ENCODE results near the gene PCDH15. TPM values are rescaled to one million over a fixed set of nuclear protein-coding genes. Genes with fewer than 3 reads are reported as not detected.

Gene PCDH15
- total and polyA plus RNA-seq, 2 of the 13 experiments (the other 11 are each of a cell fraction or from before 2014, with no cell fraction given) = not detected

DNA sequence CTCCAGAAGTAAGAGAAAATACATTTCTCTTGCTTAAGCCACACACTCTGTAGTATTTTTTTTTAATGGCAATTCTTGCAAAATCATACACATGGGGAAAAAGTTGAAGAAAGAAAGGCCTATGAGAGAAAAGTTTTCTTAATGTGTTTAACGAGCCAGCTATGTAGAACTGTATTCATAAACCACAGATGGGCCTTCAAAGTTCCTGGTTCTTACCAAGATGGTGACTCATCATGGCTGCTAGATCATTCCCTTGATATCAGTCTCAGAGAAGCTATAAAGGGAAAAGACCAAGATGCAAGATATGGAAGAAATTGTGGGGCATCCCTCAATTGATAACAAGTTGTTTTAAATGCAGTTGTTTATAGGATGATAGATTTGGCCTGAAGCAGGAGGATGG, 1035.7 kb downstream of the PCDH15 start (continued):
- TF ChIP-seq, protein P1, sequence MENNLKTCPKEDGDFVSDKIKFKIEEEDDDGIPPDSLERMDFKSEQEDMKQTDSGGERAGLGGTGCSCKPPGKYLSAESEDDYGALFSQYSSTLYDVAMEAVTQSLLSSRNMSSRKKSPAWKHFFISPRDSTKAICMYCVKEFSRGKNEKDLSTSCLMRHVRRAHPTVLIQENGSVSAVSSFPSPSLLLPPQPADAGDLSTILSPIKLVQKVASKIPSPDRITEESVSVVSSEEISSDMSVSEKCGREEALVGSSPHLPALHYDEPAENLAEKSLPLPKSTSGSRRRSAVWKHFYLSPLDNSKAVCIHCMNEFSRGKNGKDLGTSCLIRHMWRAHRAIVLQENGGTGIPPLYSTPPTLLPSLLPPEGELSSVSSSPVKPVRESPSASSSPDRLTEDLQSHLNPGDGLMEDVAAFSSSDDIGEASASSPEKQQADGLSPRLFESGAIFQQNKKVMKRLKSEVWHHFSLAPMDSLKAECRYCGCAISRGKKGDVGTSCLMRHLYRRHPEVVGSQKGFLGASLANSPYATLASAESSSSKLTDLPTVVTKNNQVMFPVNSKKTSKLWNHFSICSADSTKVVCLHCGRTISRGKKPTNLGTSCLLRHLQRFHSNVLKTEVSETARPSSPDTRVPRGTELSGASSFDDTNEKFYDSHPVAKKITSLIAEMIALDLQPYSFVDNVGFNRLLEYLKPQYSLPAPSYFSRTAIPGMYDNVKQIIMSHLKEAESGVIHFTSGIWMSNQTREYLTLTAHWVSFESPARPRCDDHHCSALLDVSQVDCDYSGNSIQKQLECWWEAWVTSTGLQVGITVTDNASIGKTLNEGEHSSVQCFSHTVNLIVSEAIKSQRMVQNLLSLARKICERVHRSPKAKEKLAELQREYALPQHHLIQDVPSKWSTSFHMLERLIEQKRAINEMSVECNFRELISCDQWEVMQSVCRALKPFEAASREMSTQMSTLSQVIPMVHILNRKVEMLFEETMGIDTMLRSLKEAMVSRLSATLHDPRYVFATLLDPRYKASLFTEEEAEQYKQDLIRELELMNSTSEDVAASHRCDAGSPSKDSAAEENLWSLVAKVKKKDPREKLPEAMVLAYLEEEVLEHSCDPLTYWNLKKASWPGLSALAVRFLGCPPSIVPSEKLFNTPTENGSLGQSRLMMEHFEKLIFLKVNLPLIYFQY (CRISPR knock-in tag; IDR thresholded peaks at IDR 0.05; ENCODE audit: borderline replicate concordance) = no peak
- TF ChIP-seq RARA (CRISPR knock-in tag; IDR thresholded peaks at IDR 0.05) = no peak
- no peak for TF ChIP-seq TAF1 (CRISPR knock-in tag; IDR thresholded peaks at IDR 0.05)
- no peak for TF ChIP-seq FOXA1 (IDR thresholded peaks at IDR 0.05)
- TF ChIP-seq FOXA1 (CRISPR knock-in tag; IDR thresholded peaks at IDR 0.05) = no peak
- no peak for TF ChIP-seq BRD4 (CRISPR knock-in tag; IDR thresholded peaks at IDR 0.05)
- TF ChIP-seq ZNF430 (CRISPR knock-in tag; IDR thresholded peaks at IDR 0.05) = no peak
- TF ChIP-seq, protein P2, sequence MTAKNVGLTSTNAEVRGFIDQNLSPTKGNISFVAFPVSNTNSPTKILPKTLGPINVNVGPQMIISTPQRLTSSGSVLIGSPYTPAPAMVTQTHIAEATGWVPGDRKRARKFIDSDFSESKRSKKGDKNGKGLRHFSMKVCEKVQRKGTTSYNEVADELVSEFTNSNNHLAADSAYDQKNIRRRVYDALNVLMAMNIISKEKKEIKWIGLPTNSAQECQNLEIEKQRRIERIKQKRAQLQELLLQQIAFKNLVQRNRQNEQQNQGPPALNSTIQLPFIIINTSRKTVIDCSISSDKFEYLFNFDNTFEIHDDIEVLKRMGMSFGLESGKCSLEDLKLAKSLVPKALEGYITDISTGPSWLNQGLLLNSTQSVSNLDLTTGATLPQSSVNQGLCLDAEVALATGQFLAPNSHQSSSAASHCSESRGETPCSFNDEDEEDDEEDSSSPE (CRISPR knock-in tag; IDR thresholded peaks at IDR 0.05) = no peak
- no peak for TF ChIP-seq FOSL1 (CRISPR knock-in tag; IDR thresholded peaks at IDR 0.05; ENCODE audit: borderline replicate concordance)
- TF ChIP-seq, protein P3, sequence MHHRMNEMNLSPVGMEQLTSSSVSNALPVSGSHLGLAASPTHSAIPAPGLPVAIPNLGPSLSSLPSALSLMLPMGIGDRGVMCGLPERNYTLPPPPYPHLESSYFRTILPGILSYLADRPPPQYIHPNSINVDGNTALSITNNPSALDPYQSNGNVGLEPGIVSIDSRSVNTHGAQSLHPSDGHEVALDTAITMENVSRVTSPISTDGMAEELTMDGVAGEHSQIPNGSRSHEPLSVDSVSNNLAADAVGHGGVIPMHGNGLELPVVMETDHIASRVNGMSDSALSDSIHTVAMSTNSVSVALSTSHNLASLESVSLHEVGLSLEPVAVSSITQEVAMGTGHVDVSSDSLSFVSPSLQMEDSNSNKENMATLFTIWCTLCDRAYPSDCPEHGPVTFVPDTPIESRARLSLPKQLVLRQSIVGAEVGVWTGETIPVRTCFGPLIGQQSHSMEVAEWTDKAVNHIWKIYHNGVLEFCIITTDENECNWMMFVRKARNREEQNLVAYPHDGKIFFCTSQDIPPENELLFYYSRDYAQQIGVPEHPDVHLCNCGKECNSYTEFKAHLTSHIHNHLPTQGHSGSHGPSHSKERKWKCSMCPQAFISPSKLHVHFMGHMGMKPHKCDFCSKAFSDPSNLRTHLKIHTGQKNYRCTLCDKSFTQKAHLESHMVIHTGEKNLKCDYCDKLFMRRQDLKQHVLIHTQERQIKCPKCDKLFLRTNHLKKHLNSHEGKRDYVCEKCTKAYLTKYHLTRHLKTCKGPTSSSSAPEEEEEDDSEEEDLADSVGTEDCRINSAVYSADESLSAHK (CRISPR knock-in tag; IDR thresholded peaks at IDR 0.05; ENCODE audit: borderline replicate concordance) = no peak
- no peak for TF ChIP-seq ZBTB21 (CRISPR knock-in tag; IDR thresholded peaks at IDR 0.05)
- TF ChIP-seq ZFYVE20 (CRISPR knock-in tag; IDR thresholded peaks at IDR 0.05; ENCODE audit: borderline replicate concordance, low read depth) = no peak
- TF ChIP-seq FOXK2 (IDR thresholded peaks at IDR 0.05) = no peak
- TF ChIP-seq, protein P4, sequence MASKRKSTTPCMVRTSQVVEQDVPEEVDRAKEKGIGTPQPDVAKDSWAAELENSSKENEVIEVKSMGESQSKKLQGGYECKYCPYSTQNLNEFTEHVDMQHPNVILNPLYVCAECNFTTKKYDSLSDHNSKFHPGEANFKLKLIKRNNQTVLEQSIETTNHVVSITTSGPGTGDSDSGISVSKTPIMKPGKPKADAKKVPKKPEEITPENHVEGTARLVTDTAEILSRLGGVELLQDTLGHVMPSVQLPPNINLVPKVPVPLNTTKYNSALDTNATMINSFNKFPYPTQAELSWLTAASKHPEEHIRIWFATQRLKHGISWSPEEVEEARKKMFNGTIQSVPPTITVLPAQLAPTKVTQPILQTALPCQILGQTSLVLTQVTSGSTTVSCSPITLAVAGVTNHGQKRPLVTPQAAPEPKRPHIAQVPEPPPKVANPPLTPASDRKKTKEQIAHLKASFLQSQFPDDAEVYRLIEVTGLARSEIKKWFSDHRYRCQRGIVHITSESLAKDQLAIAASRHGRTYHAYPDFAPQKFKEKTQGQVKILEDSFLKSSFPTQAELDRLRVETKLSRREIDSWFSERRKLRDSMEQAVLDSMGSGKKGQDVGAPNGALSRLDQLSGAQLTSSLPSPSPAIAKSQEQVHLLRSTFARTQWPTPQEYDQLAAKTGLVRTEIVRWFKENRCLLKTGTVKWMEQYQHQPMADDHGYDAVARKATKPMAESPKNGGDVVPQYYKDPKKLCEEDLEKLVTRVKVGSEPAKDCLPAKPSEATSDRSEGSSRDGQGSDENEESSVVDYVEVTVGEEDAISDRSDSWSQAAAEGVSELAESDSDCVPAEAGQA (IDR thresholded peaks at IDR 0.05; ENCODE audit: low read depth) = no peak
- TF ChIP-seq, protein P4 (CRISPR knock-in tag; IDR thresholded peaks at IDR 0.05; ENCODE audit: borderline replicate concordance) = no peak

Measured in HepG2 (cell line).